Measurements from ENCODE around the gene PAK4.

- TF ChIP-seq, protein P1, sequence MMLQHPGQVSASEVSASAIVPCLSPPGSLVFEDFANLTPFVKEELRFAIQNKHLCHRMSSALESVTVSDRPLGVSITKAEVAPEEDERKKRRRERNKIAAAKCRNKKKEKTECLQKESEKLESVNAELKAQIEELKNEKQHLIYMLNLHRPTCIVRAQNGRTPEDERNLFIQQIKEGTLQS (IDR thresholded peaks at IDR 0.05; ENCODE audit: borderline replicate concordance, extremely low read depth, low read depth, low read length) = no peak
- TF ChIP-seq, protein P2, sequence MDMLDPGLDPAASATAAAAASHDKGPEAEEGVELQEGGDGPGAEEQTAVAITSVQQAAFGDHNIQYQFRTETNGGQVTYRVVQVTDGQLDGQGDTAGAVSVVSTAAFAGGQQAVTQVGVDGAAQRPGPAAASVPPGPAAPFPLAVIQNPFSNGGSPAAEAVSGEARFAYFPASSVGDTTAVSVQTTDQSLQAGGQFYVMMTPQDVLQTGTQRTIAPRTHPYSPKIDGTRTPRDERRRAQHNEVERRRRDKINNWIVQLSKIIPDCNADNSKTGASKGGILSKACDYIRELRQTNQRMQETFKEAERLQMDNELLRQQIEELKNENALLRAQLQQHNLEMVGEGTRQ (IDR thresholded peaks at IDR 0.05; ENCODE audit: borderline replicate concordance, low read depth, low read length) = no peak
- no peak for TF ChIP-seq EP300 (IDR thresholded peaks at IDR 0.05; ENCODE audit: borderline replicate concordance in 1 of 2, control insufficient read depth in 1 of 2, low read depth in 2 of 2, low read length in 2 of 2)
- TF ChIP-seq NR2C2 (IDR thresholded peaks at IDR 0.05; ENCODE audit: borderline replicate concordance, control insufficient read depth, insufficient read length, low read depth) = no peak
- no peak for TF ChIP-seq POLR2A (IDR thresholded peaks at IDR 0.05; ENCODE audit: low read depth, low read length)
- TF ChIP-seq, protein P3, sequence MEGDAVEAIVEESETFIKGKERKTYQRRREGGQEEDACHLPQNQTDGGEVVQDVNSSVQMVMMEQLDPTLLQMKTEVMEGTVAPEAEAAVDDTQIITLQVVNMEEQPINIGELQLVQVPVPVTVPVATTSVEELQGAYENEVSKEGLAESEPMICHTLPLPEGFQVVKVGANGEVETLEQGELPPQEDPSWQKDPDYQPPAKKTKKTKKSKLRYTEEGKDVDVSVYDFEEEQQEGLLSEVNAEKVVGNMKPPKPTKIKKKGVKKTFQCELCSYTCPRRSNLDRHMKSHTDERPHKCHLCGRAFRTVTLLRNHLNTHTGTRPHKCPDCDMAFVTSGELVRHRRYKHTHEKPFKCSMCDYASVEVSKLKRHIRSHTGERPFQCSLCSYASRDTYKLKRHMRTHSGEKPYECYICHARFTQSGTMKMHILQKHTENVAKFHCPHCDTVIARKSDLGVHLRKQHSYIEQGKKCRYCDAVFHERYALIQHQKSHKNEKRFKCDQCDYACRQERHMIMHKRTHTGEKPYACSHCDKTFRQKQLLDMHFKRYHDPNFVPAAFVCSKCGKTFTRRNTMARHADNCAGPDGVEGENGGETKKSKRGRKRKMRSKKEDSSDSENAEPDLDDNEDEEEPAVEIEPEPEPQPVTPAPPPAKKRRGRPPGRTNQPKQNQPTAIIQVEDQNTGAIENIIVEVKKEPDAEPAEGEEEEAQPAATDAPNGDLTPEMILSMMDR (IDR thresholded peaks at IDR 0.05 in 2 of 3, conservative IDR thresholded peaks at IDR 0.05 in 1 of 3; ENCODE audit: control insufficient read depth in 2 of 3, extremely low read depth in 1 of 3, insufficient read depth in 1 of 3, low read depth in 3 of 3, low read length in 3 of 3) = no peak
- no peak for TF ChIP-seq RAD21 (IDR thresholded peaks at IDR 0.05; ENCODE audit: insufficient read depth, low read depth, low read length)
- no peak for TF ChIP-seq FOXM1 (IDR thresholded peaks at IDR 0.05; ENCODE audit: low read depth, low read length)
These were observed 56.1 kb downstream of the PAK4 start for GRCh38 chr19:39181500-39182173.
